ENCODE data around the gene SLC8A2.

The SLC8A2 gene

GRCh38 chr19:47471733-47472457 lies at the start of gene SLC8A2:
TSS of gene SLC8A2 (minus strand) at chr19:47471893. CDS start at chr19:47466403, 5,490 bp downstream.
- peaks cover 5% of the 10 kb centered on the region for H3K4me1 ChIP-seq
- H3K9ac ChIP-seq: no peak within 1 kb of the TSS
- no peaks in the 10 kb centered on the region for H3K36me3 ChIP-seq (ENCODE audit: control insufficient read depth, insufficient read depth, low read length)
- peaks cover 5% of the 10 kb centered on the region for H3K27me3 ChIP-seq (ENCODE audit: control insufficient read depth, insufficient read depth, low read length)
- H3K4me2 ChIP-seq (ENCODE audit: low read length): no peak within 1 kb of the TSS
- H3K27ac ChIP-seq: no peak within 1 kb of the TSS
- H3K9me3 ChIP-seq (ENCODE audit: control insufficient read depth, low read length): no peaks in the 10 kb centered on the region
- no peak for TF ChIP-seq CTCF (IDR thresholded peaks at IDR 0.05)
- no peak within 1 kb of the TSS for H3K4me3 ChIP-seq (ENCODE audit: low read depth, low read length)
- peak within 1 kb of the TSS; percentile 84 for H2AFZ ChIP-seq
- H3K79me2 ChIP-seq: no peaks in the 10 kb centered on the region

GRCh38 chr19:47520839-47521238 lies 49.1 kb upstream of the SLC8A2 start:
- no peak overlapping the region for H3K4me2 ChIP-seq (ENCODE audit: low read length)
- H3K4me1 ChIP-seq: peaks cover 7% of the 10 kb centered on the region
- H3K27ac ChIP-seq: no peak overlapping the region
- H3K79me2 ChIP-seq: no peaks in the 10 kb centered on the region
- H2AFZ ChIP-seq: no peak overlapping the region
- no peaks in the 10 kb centered on the region for H3K27me3 ChIP-seq (ENCODE audit: control insufficient read depth, insufficient read depth, low read length)
- no peak for TF ChIP-seq CTCF (IDR thresholded peaks at IDR 0.05)
- no peaks in the 10 kb centered on the region for H3K9me3 ChIP-seq (ENCODE audit: control insufficient read depth, low read length)
- H3K4me3 ChIP-seq (ENCODE audit: low read depth, low read length): no peak overlapping the region
- no peak overlapping the region for H3K9ac ChIP-seq
- H3K36me3 ChIP-seq (ENCODE audit: control insufficient read depth, insufficient read depth, low read length): no peaks in the 10 kb centered on the region

- no peaks in the 10 kb centered on the region for H3K36me3 ChIP-seq (ENCODE audit: control insufficient read depth, insufficient read depth, low read length)
- no peaks in the 10 kb centered on the region for H3K9me3 ChIP-seq (ENCODE audit: control insufficient read depth, low read length)
- no peaks in the 10 kb centered on the region for H3K79me2 ChIP-seq
- H3K27me3 ChIP-seq (ENCODE audit: control insufficient read depth, insufficient read depth, low read length): no peaks in the 10 kb centered on the region
- no peak overlapping the region for H3K4me2 ChIP-seq (ENCODE audit: low read length)
- no peak for TF ChIP-seq CTCF (IDR thresholded peaks at IDR 0.05)
- H2AFZ ChIP-seq: no peak overlapping the region
- no peak overlapping the region for H3K9ac ChIP-seq
- H3K4me1 ChIP-seq: peaks cover 7% of the 10 kb centered on the region
- no peak overlapping the region for H3K4me3 ChIP-seq (ENCODE audit: low read depth, low read length)
- no peak overlapping the region for H3K27ac ChIP-seq
These were observed 48.7 kb upstream of the SLC8A2 start for GRCh38 chr19:47520343-47520806.

- Histone ChIP-seq H2AFZ (no peak overlapping the region), H3K79me2 (peaks cover 9% of the 10 kb centered on the region), H3K9ac (no peak overlapping the region), H3K4me3 (ENCODE audit: low read depth, low read length) (no peak overlapping the region), H3K27ac (no peak overlapping the region), H3K9me3 (ENCODE audit: control insufficient read depth, low read length) (no peaks in the 10 kb centered on the region), H3K36me3 (ENCODE audit: control insufficient read depth, insufficient read depth, low read length) (no peaks in the 10 kb centered on the region), H3K4me2 (ENCODE audit: low read length) (no peak overlapping the region), H3K4me1 (peaks cover 7% of the 10 kb centered on the region), H3K27me3 (ENCODE audit: control insufficient read depth, insufficient read depth, low read length) (no peaks in the 10 kb centered on the region)
- TF ChIP-seq CTCF (IDR thresholded peaks at IDR 0.05): no peak
These were observed 47.2 kb upstream of the SLC8A2 start for GRCh38 chr19:47518854-47519253.

GRCh38 chr19:47518139-47518538 lies 46.4 kb upstream of the SLC8A2 start:
- no peaks in the 10 kb centered on the region for H3K9me3 ChIP-seq (ENCODE audit: control insufficient read depth, low read length)
- TF ChIP-seq CTCF (IDR thresholded peaks at IDR 0.05): no peak
- no peak overlapping the region for H2AFZ ChIP-seq
- H3K27me3 ChIP-seq (ENCODE audit: control insufficient read depth, insufficient read depth, low read length): no peaks in the 10 kb centered on the region
- H3K4me2 ChIP-seq (ENCODE audit: low read length): no peak overlapping the region
- H3K27ac ChIP-seq: no peak overlapping the region
- H3K79me2 ChIP-seq: peaks cover 15% of the 10 kb centered on the region
- no peak overlapping the region for H3K4me3 ChIP-seq (ENCODE audit: low read depth, low read length)
- H3K36me3 ChIP-seq (ENCODE audit: control insufficient read depth, insufficient read depth, low read length): no peaks in the 10 kb centered on the region
- no peak overlapping the region for H3K9ac ChIP-seq
- peaks cover 5% of the 10 kb centered on the region for H3K4me1 ChIP-seq

Measured in parathyroid adenoma (tissue), 2 donors.